IMR-90 (cell line): ENCODE results near the gene ENAH.

Experiments
- BHLHE40 ChIP-seq: fragments of 150-350 bp; IDR thresholded peaks from 2 replicates; pipeline ENCODE4 v1.6.1; 2016; ENCODE audit warnings: mild to moderate bottlenecking, low read depth, low read length
- CEBPB ChIP-seq: IDR thresholded peaks from 2 replicates; pipeline ENCODE4 v1.6.1; 2012; ENCODE audit warnings: low read depth, low read length, improper control_type of control experiment
- CHD1 ChIP-seq: IDR thresholded peaks from 2 replicates; pipeline ENCODE4 v1.6.1; 2012; ENCODE audit warnings: low read depth, low read length, improper control_type of control experiment
- CTCF ChIP-seq: conservative IDR thresholded peaks from 2 replicates; pipeline ENCODE4 v1.5.1; 2012; ENCODE audit warnings: mild to moderate bottlenecking, low read depth, low read length, improper control_type of control experiment
- ELK1 ChIP-seq: fragments of 150-350 bp; IDR thresholded peaks from 2 replicates; pipeline ENCODE4 v1.6.1; 2016; ENCODE audit warnings: low read depth, mild to moderate bottlenecking, low read length, moderate library complexity, borderline replicate concordance
- MAFK ChIP-seq: IDR thresholded peaks from 2 replicates; pipeline ENCODE4 v1.6.1; 2012; ENCODE audit warnings: low read depth, low read length, improper control_type of control experiment
- MAZ ChIP-seq: IDR thresholded peaks from 2 replicates; pipeline ENCODE4 v1.6.1; 2012; ENCODE audit warnings: low read depth, mild to moderate bottlenecking, low read length, improper control_type of control experiment, moderate library complexity, borderline replicate concordance
- POLR2A ChIP-seq: IDR thresholded peaks from 2 replicates; pipeline ENCODE4 v1.6.1; 2012; ENCODE audit warnings: mild to moderate bottlenecking, low read depth, low read length
- RAD21 ChIP-seq: IDR thresholded peaks from 2 replicates; pipeline ENCODE4 v1.6.1; 2012; ENCODE audit warnings: low read length, improper control_type of control experiment
- RCOR1 ChIP-seq: IDR thresholded peaks from 2 replicates; pipeline ENCODE4 v1.6.1; 2012; ENCODE audit warnings: mild to moderate bottlenecking, low read length, improper control_type of control experiment; ENCODE audit not compliant: insufficient replicate concordance
- RFX5 ChIP-seq: IDR thresholded peaks from 2 replicates; pipeline ENCODE4 v1.8.0; 2012; ENCODE audit warnings: low read depth, mild to moderate bottlenecking, low read length, moderate library complexity
- SMC3 ChIP-seq: fragments of 150-350 bp; IDR thresholded peaks from 2 replicates; pipeline ENCODE4 v1.6.1; 2016; ENCODE audit warnings: low read depth, mild to moderate bottlenecking, antibody characterized with exemption, low read length, moderate library complexity
- USF2 ChIP-seq: fragments of 150-350 bp; IDR thresholded peaks from 2 replicates; pipeline ENCODE4 v1.6.1; 2017; ENCODE audit warnings: mild to moderate bottlenecking, antibody characterized with exemption, low read length, low read depth

GRCh38 chr1:225506727-225507126 lies 146.2 kb downstream of the ENAH start:
- no peak for TF ChIP-seq POLR2A
- no peak for TF ChIP-seq CTCF
- no peak for TF ChIP-seq BHLHE40
- TF ChIP-seq CHD1: no peak
- no peak for TF ChIP-seq MAFK
- no peak for TF ChIP-seq RCOR1
- no peak for TF ChIP-seq ELK1
- no peak for TF ChIP-seq RFX5
- TF ChIP-seq CEBPB: no peak
- no peak for TF ChIP-seq SMC3
- no peak for TF ChIP-seq RAD21
- no peak for TF ChIP-seq USF2
- TF ChIP-seq MAZ: no peak
